Neuron (in vitro differentiated cells): ENCODE data around the gene NEDD4L.

Experiments
- H2AFZ ChIP-seq: one replicate; pipeline ENCODE4 v1.6.1; 2013; ENCODE audit warnings: low read depth, mild to moderate bottlenecking, inconsistent platforms, low read length, moderate library complexity
- H3K27me3 ChIP-seq: one replicate; pipeline ENCODE4 v1.6.1; 2013; ENCODE audit warnings: low read length; ENCODE audit not compliant: insufficient read depth
- H3K36me3 ChIP-seq: one replicate; pipeline ENCODE4 v1.6.1; 2013; ENCODE audit warnings: low read length; ENCODE audit not compliant: insufficient read depth
- H3K4me1 ChIP-seq: one replicate; pipeline ENCODE4 v1.6.1; 2013; ENCODE audit warnings: low read length; ENCODE audit not compliant: insufficient read depth
- H3K4me3 ChIP-seq: 2 replicates; pipeline ENCODE4 v1.5.1; 2013; ENCODE audit warnings: mild to moderate bottlenecking, low read length, moderate library complexity
- H3K9me3 ChIP-seq: one replicate; pipeline ENCODE4 v1.6.1; 2013; ENCODE audit warnings: low read length

NEDD4L gene

GRCh38 chr18:58300867-58301266 is 256.8 kb downstream of the NEDD4L start:
- H3K4me3 ChIP-seq, result no peak overlapping the region
- peaks cover 4% of the 10 kb centered on the region for H3K9me3 ChIP-seq
- H3K27me3 ChIP-seq, result no peaks in the 10 kb centered on the region

GRCh38 chr18:58302811-58303210 is 258.8 kb downstream of the NEDD4L start:
- Histone ChIP-seq H3K27me3 (no peaks in the 10 kb centered on the region), H3K36me3 (no peaks in the 10 kb centered on the region), H3K4me3 (no peak overlapping the region), H3K4me1 (peaks cover 3% of the 10 kb centered on the region), H3K9me3 (peaks cover 6% of the 10 kb centered on the region), H2AFZ (no peak overlapping the region)

More at GRCh38 chr18:58300867-58301266, 256.8 kb downstream of the NEDD4L start:
- no peaks in the 10 kb centered on the region for H3K36me3 ChIP-seq
- peaks cover 3% of the 10 kb centered on the region for H3K4me1 ChIP-seq
- no peak overlapping the region for H2AFZ ChIP-seq

GRCh38 chr18:58303363-58303762 is 259.3 kb downstream of the NEDD4L start:
- H3K4me1 ChIP-seq, result peaks cover 3% of the 10 kb centered on the region
- peaks cover 6% of the 10 kb centered on the region for H3K9me3 ChIP-seq
- H3K27me3 ChIP-seq, result no peaks in the 10 kb centered on the region
- H3K36me3 ChIP-seq, result no peaks in the 10 kb centered on the region
- H2AFZ ChIP-seq, result no peak overlapping the region
- no peak overlapping the region for H3K4me3 ChIP-seq

DNA sequence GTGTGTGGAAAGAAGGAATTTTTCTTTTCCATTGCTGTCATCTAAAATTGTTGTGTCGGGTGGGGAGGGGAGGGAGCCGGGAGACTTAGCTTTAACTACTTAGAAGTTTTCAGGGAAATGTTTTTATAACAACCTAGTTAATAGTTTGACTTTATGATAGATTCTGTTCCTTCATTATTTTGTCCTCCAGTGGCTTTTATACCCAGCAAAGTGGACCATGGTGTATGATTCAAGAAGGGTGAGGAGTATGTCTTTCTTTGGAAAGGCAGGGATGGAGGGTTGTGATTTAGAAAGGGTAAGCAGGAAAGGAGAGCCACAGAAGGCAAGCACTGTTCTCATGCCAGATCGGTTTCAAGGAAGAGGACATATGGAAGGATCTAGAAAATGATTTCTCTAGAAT is 261.8 kb downstream of the NEDD4L start:
- Histone ChIP-seq H3K4me3 (no peak overlapping the region), H3K9me3 (peaks cover 6% of the 10 kb centered on the region), H2AFZ (no peak overlapping the region), H3K27me3 (no peaks in the 10 kb centered on the region), H3K36me3 (no peaks in the 10 kb centered on the region), H3K4me1 (no peaks in the 10 kb centered on the region)

GRCh38 chr18:58307441-58307840 is 263.4 kb downstream of the NEDD4L start:
- Histone ChIP-seq H2AFZ (no peak overlapping the region), H3K27me3 (no peaks in the 10 kb centered on the region), H3K9me3 (peaks cover 6% of the 10 kb centered on the region), H3K36me3 (no peaks in the 10 kb centered on the region), H3K4me3 (no peak overlapping the region), H3K4me1 (no peaks in the 10 kb centered on the region)

DNA sequence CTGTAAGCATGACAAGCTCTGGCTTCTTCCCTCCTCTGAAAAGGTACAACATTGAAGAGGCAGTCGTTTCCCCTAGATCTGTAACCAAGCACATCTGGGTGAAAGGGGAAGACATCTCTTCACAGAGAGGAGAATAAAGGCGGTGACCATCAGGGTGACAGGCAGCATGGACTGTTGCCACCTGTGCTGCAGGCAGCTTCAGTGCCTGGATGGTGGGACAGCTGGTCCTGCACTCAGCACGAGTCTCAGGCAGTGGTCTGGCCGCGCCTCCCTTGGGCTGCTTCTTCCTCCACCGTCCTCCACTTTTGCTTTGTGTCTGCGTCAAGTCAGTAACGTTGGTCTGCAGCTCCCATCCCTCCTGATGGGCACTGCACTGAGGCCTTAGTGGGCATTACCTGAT is 264.4 kb downstream of the NEDD4L start:
- Histone ChIP-seq H3K36me3 (no peaks in the 10 kb centered on the region), H3K9me3 (peaks cover 6% of the 10 kb centered on the region), H3K27me3 (no peaks in the 10 kb centered on the region), H3K4me1 (no peaks in the 10 kb centered on the region), H2AFZ (no peak overlapping the region), H3K4me3 (no peak overlapping the region)

- Histone ChIP-seq H3K27me3 (no peaks in the 10 kb centered on the region), H3K4me1 (no peaks in the 10 kb centered on the region), H3K36me3 (no peaks in the 10 kb centered on the region), H3K4me3 (no peak overlapping the region), H2AFZ (no peak overlapping the region), H3K9me3 (peaks cover 6% of the 10 kb centered on the region)
Measured at GRCh38 chr18:58309099-58309498, 265.1 kb downstream of the NEDD4L start.

DNA sequence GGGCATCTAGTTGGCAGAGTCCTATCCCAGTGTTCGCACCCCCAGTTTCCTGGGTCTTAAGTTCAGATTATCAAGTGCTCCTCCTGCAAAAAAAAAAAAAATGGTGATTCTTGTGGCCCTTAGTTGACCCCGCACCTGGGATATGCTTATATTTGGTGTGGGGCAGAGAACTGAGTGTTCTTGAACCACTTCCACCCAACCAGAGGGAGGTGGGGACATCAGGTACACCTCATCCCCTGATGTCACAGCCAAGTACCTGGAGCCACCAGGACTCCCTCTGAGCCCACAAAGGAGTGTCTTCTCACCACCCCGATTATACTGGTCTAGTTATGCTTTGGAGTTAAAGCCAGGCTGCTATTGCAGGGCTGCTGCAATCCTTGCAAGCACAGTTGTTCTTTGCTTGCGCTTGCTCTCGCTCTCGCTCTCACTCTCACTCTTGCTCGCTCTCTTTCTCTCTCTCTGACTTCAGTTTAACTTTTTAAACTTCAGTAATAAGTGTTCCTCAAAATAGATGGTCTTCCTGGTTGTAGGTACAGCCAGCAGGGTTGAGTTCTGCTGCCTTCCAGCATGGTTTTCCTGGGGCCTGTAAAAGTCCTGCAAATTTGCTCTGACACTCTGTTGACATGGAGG is 265.7 kb downstream of the NEDD4L start:
- no peak overlapping the region for H3K4me3 ChIP-seq
- H3K36me3 ChIP-seq, result no peaks in the 10 kb centered on the region
- H3K4me1 ChIP-seq, result peaks cover 4% of the 10 kb centered on the region
- H3K9me3 ChIP-seq, result peaks cover 3% of the 10 kb centered on the region
- H2AFZ ChIP-seq, result no peak overlapping the region
- no peaks in the 10 kb centered on the region for H3K27me3 ChIP-seq

GRCh38 chr18:58310517-58310916 is 266.5 kb downstream of the NEDD4L start:
- Histone ChIP-seq H3K36me3 (no peaks in the 10 kb centered on the region), H2AFZ (no peak overlapping the region), H3K4me3 (no peak overlapping the region), H3K9me3 (peaks cover 3% of the 10 kb centered on the region), H3K4me1 (peaks cover 8% of the 10 kb centered on the region), H3K27me3 (no peaks in the 10 kb centered on the region)

DNA sequence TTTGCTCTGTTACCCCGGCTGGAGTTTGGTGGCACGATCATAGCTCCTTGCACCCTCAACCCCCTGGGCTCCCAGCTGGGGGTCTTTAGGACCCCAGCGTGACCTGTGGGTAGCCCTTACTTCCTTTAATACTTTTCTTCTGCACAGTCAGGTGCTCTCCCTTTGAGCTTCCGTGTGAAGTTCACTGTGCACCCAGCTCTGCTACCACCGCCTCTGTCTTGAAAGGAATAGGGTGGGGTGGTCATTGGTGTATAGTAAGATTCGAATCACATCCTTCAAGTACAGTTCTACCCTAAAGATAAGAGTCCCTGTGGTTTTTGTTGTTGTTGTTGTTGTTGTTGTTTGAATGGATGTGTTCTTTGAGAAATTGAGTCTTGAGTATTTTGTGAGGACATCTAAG is 267.4 kb downstream of the NEDD4L start:
- no peak overlapping the region for H2AFZ ChIP-seq
- H3K27me3 ChIP-seq, result no peaks in the 10 kb centered on the region
- no peak overlapping the region for H3K4me3 ChIP-seq
- no peaks in the 10 kb centered on the region for H3K9me3 ChIP-seq
- no peaks in the 10 kb centered on the region for H3K36me3 ChIP-seq
- H3K4me1 ChIP-seq, result peaks cover 8% of the 10 kb centered on the region

GRCh38 chr18:58313491-58314032 is 269.5 kb downstream of the NEDD4L start:
- Histone ChIP-seq H3K27me3 (no peaks in the 10 kb centered on the region), H3K9me3 (no peaks in the 10 kb centered on the region), H2AFZ (no peak overlapping the region), H3K36me3 (no peaks in the 10 kb centered on the region), H3K4me1 (peaks cover 8% of the 10 kb centered on the region), H3K4me3 (no peak overlapping the region)

- H3K9me3 ChIP-seq, result no peaks in the 10 kb centered on the region
- no peak overlapping the region for H2AFZ ChIP-seq
- H3K27me3 ChIP-seq, result no peaks in the 10 kb centered on the region
- peaks cover 8% of the 10 kb centered on the region for H3K4me1 ChIP-seq
- no peak overlapping the region for H3K4me3 ChIP-seq
- H3K36me3 ChIP-seq, result no peaks in the 10 kb centered on the region
Measured at GRCh38 chr18:58314284-58314683, 270.3 kb downstream of the NEDD4L start.

GRCh38 chr18:58315041-58315440 is 271.0 kb downstream of the NEDD4L start:
- Histone ChIP-seq H3K36me3 (no peaks in the 10 kb centered on the region), H3K4me3 (no peak overlapping the region), H3K4me1 (peaks cover 8% of the 10 kb centered on the region), H3K27me3 (no peaks in the 10 kb centered on the region), H3K9me3 (no peaks in the 10 kb centered on the region), H2AFZ (no peak overlapping the region)

DNA sequence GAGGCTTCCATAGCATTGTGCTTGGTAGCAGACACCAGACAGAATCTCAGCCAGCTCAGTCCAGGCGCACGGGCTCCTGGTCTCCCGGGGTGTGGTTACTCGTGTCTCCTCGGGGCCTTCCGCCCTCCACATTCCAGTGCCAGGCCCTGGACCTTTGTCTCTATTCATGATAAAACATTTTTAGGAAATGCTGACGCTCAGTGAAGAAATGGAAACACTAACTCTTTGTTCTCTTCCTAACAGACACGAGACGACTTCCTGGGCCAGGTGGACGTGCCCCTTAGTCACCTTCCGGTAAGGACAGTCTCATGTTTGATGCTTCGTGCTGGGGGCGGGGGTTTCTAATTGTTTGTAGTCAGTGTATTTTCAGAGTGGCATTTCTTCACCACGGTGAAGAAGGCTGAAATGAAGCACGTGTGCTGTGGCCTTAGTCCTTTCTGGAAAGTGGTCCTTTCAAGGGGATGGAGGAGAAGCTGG is 271.8 kb downstream of the NEDD4L start:
- Histone ChIP-seq H3K9me3 (no peaks in the 10 kb centered on the region), H2AFZ (no peak overlapping the region), H3K4me1 (peaks cover 8% of the 10 kb centered on the region), H3K4me3 (no peak overlapping the region), H3K27me3 (no peaks in the 10 kb centered on the region), H3K36me3 (no peaks in the 10 kb centered on the region)
